Activated T-helper 2 cell treated with anti-CD3 and anti-CD28 coated beads, Interferon-gamma antibody, Interleukin-2, Interleukin-4, amounts not matched to agents 10 μg/mL and 5 μg/mL and 100 μg/mL, durations not matched to agents 14 hours and 24 hours and 36 hours (primary cell): ENCODE results near the gene TRIM67. TPM values are rescaled to one million over a fixed set of nuclear protein-coding genes. Genes with fewer than 3 reads are reported as not detected.
A peak's percentile ranks its signal among the peaks of the same experiment; 100 is the strongest.

Experiments
- DNase-seq: peaks from one replicate; pipeline ENCODE4 v3.0.0; 2021; ENCODE audit warnings: low spot score
- H3K27ac Mint-ChIP-seq: one replicate; pipeline ENCODE4 v1.8.0; 2021; ENCODE audit warnings: mixed read lengths
- H3K27me3 Mint-ChIP-seq: one replicate; pipeline ENCODE4 v1.8.0; 2021; ENCODE audit warnings: low read depth, mixed read lengths
- H3K36me3 Mint-ChIP-seq: one replicate; pipeline ENCODE4 v1.8.0; 2021; ENCODE audit warnings: low read depth, mixed read lengths
- H3K4me1 Mint-ChIP-seq: one replicate; pipeline ENCODE4 v1.8.0; 2021; ENCODE audit warnings: low read depth, mixed read lengths
- H3K4me3 Mint-ChIP-seq: one replicate; pipeline ENCODE4 v1.8.0; 2021; ENCODE audit warnings: low read depth, mild to moderate bottlenecking, moderate library complexity, mixed read lengths
- H3K9me3 Mint-ChIP-seq: one replicate; pipeline ENCODE4 v1.8.0; 2021; ENCODE audit warnings: mixed read lengths
- intact Hi-C: fragments of 100-400 bp; cut with micrococcal nuclease; formaldehyde crosslinking; loops from one replicate; pipeline ENCODE4 v1.15.1; 2023
- total RNA-seq: library from RNA; stranded (reverse); gene quantifications from 2 replicates; pipeline ENCODE4 v1.2.3, GENCODE V29; 2022

TRIM67 gene
- total RNA-seq, 1 donor from 2014 or later: not detected

DNA sequence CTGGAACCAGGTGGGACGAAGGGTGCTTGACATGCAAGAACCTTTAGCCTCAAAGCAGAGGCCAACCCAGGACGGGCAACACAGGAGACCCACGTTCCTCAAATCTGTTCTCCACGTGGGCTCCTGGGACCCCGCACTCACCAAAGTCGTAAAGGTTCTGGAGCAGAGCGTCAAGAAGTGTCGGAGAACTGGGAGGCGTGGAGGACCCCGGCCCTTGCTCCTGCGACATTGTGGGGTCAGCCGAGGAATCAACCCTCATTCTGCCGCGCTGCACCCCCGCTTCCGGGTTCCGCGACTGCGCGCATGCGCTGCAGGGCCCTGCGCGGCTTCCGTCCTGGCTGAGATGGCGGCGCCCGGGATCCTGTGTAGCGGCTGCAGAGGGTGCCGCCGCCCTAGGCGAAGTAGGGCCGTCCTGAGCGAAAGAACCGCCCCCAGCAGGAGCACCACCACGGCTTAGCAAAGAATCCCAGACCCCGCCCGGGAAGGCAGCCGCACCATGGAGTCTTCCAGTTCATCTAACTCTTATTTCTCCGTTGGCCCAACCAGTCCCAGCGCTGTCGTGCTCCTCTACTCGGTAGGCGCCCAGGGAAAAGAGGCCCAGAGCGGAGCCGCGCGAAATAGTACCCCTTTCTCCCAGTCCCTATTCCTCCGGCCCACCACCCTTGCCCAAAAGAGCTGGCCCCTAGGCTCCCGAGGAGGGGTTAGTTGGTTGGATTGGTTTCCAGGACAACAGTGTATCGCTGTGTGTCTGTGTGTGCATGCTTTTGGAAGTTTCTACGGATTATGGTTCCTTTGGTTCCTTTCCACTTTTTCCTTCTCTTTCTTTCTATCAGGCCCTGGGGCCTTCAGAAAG, 79.3 kb downstream of the TRIM67 start, which contains the start of gene GNPAT:
Gene GNPAT (plus strand): TSS at position 330 of the 853 bp plus-strand sequence. CDS start 167 bp downstream, at position 497.
- DNase-seq: peak; percentile 89
- Mint-ChIP-seq H3K27ac (peak within 1 kb of the TSS; percentile 96), H3K4me1 (peaks cover 44% of the 10 kb centered on the region), H3K27me3 (no peaks in the 10 kb centered on the region), H3K4me3 (peak within 1 kb of the TSS; percentile 99), H3K9me3 (no peaks in the 10 kb centered on the region), H3K36me3 (peaks cover 61% of the 10 kb centered on the region)
- intact Hi-C loops: loop anchor here (1.0 to 5.0 kb wide), 4 partner anchors 33 to 361 kb away; partner anchors contain the start of genes SPRTN and TTC13

DNA sequence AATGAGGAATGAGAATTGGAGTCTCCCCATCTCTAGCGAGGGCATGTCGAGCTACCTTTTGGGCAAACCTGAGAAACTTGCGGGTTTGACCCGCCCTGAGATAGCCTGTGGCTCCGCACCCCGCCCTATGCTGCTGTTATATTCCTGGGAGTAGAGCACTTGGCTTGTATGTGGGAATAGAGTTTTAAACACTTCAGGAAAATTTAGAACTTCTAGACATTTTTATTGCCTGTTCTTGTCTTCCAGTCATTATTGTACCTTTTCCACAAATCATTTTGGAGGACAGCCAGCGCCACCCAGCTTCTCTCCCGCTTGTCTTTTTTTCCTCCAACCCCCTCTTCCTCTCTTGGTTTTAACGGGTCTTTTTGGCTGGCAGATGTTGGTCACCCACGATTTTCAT, 79.9 kb downstream of the TRIM67 start:
- H3K4me1 Mint-ChIP-seq: peaks cover 39% of the 10 kb centered on the region
- intact Hi-C loops: loop anchor here (1.0 to 5.0 kb wide), 4 partner anchors 33 to 361 kb away; partner anchors contain the start of genes SPRTN and TTC13

DNA sequence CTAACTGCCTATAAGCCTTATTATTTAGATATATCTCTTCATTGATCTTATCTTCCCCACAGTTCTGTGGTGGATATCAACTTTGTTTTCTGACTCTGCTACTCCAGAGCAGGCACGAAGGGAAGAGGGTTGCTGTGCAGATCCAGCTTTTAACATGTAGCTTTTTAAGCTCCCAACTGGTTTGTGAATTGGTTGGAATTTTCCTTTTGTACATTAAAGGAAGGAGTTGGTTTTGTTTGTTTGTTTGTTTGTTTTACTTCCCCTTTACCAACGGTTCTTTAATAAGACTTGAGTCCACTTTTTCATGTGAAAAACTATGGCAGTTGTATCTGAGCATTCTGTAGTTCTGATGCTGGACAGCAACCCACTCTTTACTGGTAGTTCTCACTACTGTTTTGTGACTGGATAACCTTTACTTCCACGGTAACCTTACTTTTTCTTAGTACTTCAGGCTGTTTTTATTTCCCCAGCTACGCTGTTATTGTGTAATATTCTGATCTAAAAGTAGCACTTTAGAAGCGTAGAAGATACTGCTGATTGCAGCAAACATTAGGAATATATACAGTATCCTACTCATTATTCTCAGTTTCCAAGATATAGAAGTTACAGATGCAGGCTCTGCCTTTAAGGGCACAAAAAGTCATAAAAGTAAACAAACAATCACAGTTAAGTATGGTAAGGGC, 80.8 kb downstream of the TRIM67 start:
- DNase-seq: no peak
- H3K27me3 Mint-ChIP-seq: no peaks in the 10 kb centered on the region
- peak overlapping the region; percentile 96 for H3K27ac Mint-ChIP-seq
- H3K4me3 Mint-ChIP-seq: peak overlapping the region; percentile 99
- H3K36me3 Mint-ChIP-seq: peaks cover 53% of the 10 kb centered on the region
- intact Hi-C loops: loop anchor here (5.0 kb wide), 1 partner anchor 360 kb away; no protein-coding TSS in a partner anchor
- H3K4me1 Mint-ChIP-seq: peaks cover 39% of the 10 kb centered on the region
- H3K9me3 Mint-ChIP-seq: no peaks in the 10 kb centered on the region

More for the DNA sequence above, 79.9 kb downstream of the TRIM67 start:
- DNase-seq: no peak
- H3K27me3 Mint-ChIP-seq: no peaks in the 10 kb centered on the region
- peaks cover 57% of the 10 kb centered on the region for H3K36me3 Mint-ChIP-seq
- no peaks in the 10 kb centered on the region for H3K9me3 Mint-ChIP-seq
- peak overlapping the region; percentile 99 for H3K4me3 Mint-ChIP-seq
- H3K27ac Mint-ChIP-seq: peak overlapping the region; percentile 96

DNA sequence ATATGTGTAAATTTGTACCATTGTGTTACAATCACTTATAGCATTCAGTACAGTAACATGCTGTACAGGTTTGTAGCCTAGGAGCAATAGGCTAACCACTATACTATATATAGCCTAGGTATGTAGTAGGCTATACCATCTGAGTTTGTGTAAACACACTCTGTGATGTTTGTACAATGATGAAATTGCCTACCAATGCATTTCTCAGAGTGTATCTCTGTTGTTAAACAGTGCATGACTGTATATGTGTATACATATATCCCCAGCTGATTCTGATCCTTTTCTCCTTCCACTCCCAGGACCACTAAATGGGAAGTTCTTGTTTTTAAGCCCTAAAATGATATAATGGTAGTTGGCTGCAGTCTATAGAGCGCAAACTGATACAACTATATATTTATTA, 86.9 kb downstream of the TRIM67 start:
- H3K9me3 Mint-ChIP-seq: no peaks in the 10 kb centered on the region
- intact Hi-C loops: no loop called here
- H3K27me3 Mint-ChIP-seq: no peaks in the 10 kb centered on the region
- H3K27ac Mint-ChIP-seq: no peak overlapping the region
- peaks cover 11% of the 10 kb centered on the region for H3K4me1 Mint-ChIP-seq
- H3K36me3 Mint-ChIP-seq: peaks cover 53% of the 10 kb centered on the region
- H3K4me3 Mint-ChIP-seq: no peak overlapping the region
- no peak for DNase-seq

DNA sequence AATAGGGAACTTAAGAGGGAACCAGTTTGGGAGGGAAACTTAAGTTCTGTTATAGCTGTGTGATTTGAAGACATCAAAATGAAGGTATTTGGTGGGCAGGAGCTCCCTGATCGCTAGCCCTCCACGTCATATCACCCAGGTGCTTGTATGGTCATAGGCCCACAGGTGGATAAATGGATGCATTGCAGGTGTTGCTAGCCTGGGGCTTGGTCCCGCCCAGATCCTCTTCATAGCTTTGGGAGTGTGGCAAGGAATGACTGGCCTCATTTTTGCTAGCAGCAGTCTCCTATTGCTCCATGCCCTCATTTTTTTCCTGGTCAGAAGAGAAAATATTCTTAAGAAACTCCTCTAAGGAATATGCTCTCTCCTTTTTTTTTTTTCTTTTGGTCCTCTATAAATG, 90.5 kb downstream of the TRIM67 start:
- intact Hi-C loops: no loop called here
- Mint-ChIP-seq H3K9me3 (peaks cover 9% of the 10 kb centered on the region), H3K36me3 (peaks cover 64% of the 10 kb centered on the region), H3K4me3 (no peak overlapping the region), H3K27ac (no peak overlapping the region), H3K4me1 (peaks cover 2% of the 10 kb centered on the region), H3K27me3 (no peaks in the 10 kb centered on the region)
- DNase-seq: no peak

DNA sequence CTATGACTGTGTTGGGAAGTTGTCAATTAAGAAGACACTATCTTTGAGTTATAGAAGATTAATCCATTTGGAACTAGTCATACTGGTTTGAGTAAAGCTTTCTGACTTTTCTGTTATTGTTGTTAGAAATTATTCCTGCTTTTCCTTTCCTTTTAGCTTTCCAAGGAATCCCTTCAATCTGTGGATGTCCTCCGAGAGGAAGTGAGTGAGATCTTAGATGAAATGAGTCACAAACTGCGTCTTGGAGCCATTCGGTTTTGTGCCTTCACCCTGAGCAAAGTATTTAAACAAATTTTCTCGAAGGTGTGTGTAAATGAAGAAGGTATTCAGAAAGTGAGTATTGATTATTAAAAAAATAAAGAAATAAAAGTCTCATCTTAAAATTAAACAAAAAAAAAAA, 98.5 kb downstream of the TRIM67 start:
- peaks cover 94% of the 10 kb centered on the region for H3K36me3 Mint-ChIP-seq
- intact Hi-C loops: no loop called here
- DNase-seq: no peak
- no peak overlapping the region for H3K27ac Mint-ChIP-seq
- H3K4me1 Mint-ChIP-seq: no peaks in the 10 kb centered on the region
- H3K9me3 Mint-ChIP-seq: peaks cover 28% of the 10 kb centered on the region
- H3K27me3 Mint-ChIP-seq: no peaks in the 10 kb centered on the region
- H3K4me3 Mint-ChIP-seq: no peak overlapping the region

DNA sequence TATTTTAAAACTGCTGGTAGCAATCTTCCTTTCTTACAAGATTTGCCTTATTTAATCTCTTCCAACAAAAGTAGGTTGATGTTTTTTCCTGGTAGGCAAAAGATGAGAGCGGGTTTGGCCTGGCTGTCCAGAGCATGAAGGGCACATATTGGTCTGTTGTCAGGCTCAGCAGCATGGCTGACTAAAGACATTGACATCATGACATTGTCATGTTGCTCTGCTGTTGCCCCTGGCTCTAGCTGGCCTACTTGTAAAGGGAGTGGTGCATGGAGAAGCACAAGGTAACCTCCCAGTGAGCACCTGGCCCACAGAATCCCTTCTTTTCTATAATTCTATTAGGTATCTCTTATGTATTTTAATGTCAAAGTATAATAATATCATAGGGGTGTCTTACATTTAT, 102.8 kb downstream of the TRIM67 start:
- Mint-ChIP-seq H3K9me3 (peaks cover 4% of the 10 kb centered on the region), H3K27ac (no peak overlapping the region)

DNA sequence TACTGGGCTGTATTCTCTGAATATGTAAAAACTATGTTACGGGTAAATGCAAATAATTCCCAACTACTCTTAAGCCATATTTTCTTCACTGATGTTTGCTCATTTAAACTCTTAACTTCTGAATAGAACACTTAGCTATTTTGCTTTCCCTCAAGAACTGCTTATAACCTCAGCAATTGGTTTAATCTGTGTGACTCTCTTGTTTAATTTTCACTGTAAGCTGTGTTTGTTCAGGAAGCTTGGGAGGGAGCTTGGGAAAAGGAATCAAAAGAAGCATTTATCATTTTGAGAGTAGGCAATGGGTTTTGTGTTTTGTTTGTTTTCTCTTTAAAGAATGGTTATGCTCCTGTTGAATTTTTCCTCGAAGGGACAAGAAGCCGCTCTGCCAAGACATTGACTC, 103.5 kb downstream of the TRIM67 start:
- no peak for DNase-seq
- H3K27me3 Mint-ChIP-seq: no peaks in the 10 kb centered on the region
- no peaks in the 10 kb centered on the region for H3K9me3 Mint-ChIP-seq
- H3K27ac Mint-ChIP-seq: no peak overlapping the region
- no peaks in the 10 kb centered on the region for H3K4me1 Mint-ChIP-seq
- no peak overlapping the region for H3K4me3 Mint-ChIP-seq
- H3K36me3 Mint-ChIP-seq: peaks cover 88% of the 10 kb centered on the region
- intact Hi-C loops: no loop called here

More for the DNA sequence above, 102.8 kb downstream of the TRIM67 start:
- H3K27me3 Mint-ChIP-seq: no peaks in the 10 kb centered on the region
- H3K4me3 Mint-ChIP-seq: no peak overlapping the region
- H3K4me1 Mint-ChIP-seq: no peaks in the 10 kb centered on the region
- intact Hi-C loops: no loop called here
- DNase-seq: no peak
- peaks cover 88% of the 10 kb centered on the region for H3K36me3 Mint-ChIP-seq

DNA sequence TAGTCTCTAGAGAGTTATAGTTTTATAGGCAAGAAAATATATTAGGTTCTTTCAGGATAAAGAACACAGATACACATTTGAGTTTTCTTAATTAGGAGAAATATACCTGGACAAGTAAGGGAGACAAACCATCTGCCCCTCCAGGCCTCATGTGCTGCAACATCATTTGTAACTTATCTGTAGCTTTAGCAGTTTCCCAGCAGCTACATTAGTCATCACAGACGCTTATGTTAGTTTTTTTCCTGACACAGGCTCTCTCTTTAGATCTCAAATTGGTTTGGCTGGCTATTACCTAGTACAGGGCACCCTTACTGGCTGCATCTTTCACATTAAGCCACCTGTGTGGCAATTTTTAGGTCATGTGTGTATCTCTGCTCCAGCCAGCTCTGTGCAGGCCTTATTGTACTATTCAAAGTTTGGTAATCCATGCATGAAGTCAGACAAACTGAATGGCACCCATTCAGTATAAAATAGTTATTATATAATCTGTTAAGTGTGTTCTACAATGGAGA, 105.0 kb downstream of the TRIM67 start:
- intact Hi-C loops: no loop called here
- Mint-ChIP-seq H3K27me3 (no peaks in the 10 kb centered on the region), H3K4me1 (peaks cover 7% of the 10 kb centered on the region), H3K36me3 (peaks cover 88% of the 10 kb centered on the region), H3K27ac (no peak overlapping the region), H3K9me3 (no peaks in the 10 kb centered on the region), H3K4me3 (no peak overlapping the region)
- no peak for DNase-seq

Other genes starting within 250 kb of the TRIM67 start
- gene TTC13, start 183.2 kb upstream of the TRIM67 start, total RNA-seq: 17.5 and 17.7 TPM in 2 replicates
- 10.7 and 11.3 TPM in 2 replicates for gene ARV1, start 183.0 kb upstream of the TRIM67 start, total RNA-seq
- gene FAM89A, start 121.8 kb upstream of the TRIM67 start, total RNA-seq: 16.1 and 18.7 TPM in 2 replicates
- gene GNPAT, start 79.2 kb downstream of the TRIM67 start, total RNA-seq: 46.9 and 50.9 TPM in 2 replicates
- gene EXOC8, start 175.8 kb downstream of the TRIM67 start, total RNA-seq: 12.8 and 13.2 TPM in 2 replicates
- 10.7 and 11.9 TPM in 2 replicates for gene SPRTN, start 176.2 kb downstream of the TRIM67 start, total RNA-seq